Measurements from ENCODE around the gene CR1L. TPM values are rescaled to one million over a fixed set of nuclear protein-coding genes. Genes with fewer than 3 reads are reported as not detected.

The CR1L gene
- total and polyA plus RNA-seq, 2 of the 8 experiments (the other 6 are each of a cell fraction or from before 2014, with no cell fraction given) = 0.39 TPM; not detected in 1

DNA sequence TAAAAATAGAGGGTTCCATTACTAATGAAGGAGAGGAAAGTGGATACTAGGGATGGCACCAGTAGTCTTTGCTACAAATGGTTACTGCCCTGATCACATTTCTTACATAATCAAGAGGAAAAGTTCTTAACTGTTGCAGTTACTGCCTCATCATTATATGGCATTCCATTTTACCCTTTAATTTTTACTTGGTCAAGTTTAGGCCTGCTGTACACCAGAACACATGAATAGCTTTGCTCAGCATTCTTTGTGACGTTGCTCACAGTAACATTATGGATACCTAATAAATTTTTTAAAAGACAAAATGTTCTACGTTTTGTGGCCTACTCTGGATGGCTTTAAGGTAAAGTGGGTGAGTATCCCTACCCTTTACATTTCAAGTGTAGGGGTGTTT, 38.6 kb upstream of the CR1L start (continued):
- TF ChIP-seq, protein P1, sequence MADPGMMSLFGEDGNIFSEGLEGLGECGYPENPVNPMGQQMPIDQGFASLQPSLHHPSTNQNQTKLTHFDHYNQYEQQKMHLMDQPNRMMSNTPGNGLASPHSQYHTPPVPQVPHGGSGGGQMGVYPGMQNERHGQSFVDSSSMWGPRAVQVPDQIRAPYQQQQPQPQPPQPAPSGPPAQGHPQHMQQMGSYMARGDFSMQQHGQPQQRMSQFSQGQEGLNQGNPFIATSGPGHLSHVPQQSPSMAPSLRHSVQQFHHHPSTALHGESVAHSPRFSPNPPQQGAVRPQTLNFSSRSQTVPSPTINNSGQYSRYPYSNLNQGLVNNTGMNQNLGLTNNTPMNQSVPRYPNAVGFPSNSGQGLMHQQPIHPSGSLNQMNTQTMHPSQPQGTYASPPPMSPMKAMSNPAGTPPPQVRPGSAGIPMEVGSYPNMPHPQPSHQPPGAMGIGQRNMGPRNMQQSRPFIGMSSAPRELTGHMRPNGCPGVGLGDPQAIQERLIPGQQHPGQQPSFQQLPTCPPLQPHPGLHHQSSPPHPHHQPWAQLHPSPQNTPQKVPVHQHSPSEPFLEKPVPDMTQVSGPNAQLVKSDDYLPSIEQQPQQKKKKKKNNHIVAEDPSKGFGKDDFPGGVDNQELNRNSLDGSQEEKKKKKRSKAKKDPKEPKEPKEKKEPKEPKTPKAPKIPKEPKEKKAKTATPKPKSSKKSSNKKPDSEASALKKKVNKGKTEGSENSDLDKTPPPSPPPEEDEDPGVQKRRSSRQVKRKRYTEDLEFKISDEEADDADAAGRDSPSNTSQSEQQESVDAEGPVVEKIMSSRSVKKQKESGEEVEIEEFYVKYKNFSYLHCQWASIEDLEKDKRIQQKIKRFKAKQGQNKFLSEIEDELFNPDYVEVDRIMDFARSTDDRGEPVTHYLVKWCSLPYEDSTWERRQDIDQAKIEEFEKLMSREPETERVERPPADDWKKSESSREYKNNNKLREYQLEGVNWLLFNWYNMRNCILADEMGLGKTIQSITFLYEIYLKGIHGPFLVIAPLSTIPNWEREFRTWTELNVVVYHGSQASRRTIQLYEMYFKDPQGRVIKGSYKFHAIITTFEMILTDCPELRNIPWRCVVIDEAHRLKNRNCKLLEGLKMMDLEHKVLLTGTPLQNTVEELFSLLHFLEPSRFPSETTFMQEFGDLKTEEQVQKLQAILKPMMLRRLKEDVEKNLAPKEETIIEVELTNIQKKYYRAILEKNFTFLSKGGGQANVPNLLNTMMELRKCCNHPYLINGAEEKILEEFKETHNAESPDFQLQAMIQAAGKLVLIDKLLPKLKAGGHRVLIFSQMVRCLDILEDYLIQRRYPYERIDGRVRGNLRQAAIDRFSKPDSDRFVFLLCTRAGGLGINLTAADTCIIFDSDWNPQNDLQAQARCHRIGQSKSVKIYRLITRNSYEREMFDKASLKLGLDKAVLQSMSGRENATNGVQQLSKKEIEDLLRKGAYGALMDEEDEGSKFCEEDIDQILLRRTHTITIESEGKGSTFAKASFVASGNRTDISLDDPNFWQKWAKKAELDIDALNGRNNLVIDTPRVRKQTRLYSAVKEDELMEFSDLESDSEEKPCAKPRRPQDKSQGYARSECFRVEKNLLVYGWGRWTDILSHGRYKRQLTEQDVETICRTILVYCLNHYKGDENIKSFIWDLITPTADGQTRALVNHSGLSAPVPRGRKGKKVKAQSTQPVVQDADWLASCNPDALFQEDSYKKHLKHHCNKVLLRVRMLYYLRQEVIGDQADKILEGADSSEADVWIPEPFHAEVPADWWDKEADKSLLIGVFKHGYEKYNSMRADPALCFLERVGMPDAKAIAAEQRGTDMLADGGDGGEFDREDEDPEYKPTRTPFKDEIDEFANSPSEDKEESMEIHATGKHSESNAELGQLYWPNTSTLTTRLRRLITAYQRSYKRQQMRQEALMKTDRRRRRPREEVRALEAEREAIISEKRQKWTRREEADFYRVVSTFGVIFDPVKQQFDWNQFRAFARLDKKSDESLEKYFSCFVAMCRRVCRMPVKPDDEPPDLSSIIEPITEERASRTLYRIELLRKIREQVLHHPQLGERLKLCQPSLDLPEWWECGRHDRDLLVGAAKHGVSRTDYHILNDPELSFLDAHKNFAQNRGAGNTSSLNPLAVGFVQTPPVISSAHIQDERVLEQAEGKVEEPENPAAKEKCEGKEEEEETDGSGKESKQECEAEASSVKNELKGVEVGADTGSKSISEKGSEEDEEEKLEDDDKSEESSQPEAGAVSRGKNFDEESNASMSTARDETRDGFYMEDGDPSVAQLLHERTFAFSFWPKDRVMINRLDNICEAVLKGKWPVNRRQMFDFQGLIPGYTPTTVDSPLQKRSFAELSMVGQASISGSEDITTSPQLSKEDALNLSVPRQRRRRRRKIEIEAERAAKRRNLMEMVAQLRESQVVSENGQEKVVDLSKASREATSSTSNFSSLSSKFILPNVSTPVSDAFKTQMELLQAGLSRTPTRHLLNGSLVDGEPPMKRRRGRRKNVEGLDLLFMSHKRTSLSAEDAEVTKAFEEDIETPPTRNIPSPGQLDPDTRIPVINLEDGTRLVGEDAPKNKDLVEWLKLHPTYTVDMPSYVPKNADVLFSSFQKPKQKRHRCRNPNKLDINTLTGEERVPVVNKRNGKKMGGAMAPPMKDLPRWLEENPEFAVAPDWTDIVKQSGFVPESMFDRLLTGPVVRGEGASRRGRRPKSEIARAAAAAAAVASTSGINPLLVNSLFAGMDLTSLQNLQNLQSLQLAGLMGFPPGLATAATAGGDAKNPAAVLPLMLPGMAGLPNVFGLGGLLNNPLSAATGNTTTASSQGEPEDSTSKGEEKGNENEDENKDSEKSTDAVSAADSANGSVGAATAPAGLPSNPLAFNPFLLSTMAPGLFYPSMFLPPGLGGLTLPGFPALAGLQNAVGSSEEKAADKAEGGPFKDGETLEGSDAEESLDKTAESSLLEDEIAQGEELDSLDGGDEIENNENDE (IDR thresholded peaks at IDR 0.05; ENCODE audit: insufficient replicate concordance, low read length) = no peak
- TF ChIP-seq BRCA1 (IDR thresholded peaks at IDR 0.05; ENCODE audit: low read depth, low read length) (no peak), EP300 (IDR thresholded peaks at IDR 0.05; ENCODE audit: borderline replicate concordance in 1 of 2, low read depth in 2 of 2, low read length in 2 of 2) (no peak), RNF2 (IDR thresholded peaks at IDR 0.05; ENCODE audit: borderline replicate concordance, low read depth, low read length, missing control alignments, poor library complexity, severe bottlenecking) (no peak)
- TF ChIP-seq, protein P2, sequence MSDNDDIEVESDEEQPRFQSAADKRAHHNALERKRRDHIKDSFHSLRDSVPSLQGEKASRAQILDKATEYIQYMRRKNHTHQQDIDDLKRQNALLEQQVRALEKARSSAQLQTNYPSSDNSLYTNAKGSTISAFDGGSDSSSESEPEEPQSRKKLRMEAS (IDR thresholded peaks at IDR 0.05) = no peak
